ENCODE data around the gene ZNF718.
"Not testable (repeated sequence)": the region's sequence is repeated elsewhere in the genome, so short reads cannot be mapped to it uniquely, and the experiment has no call there.

The ZNF718 gene

DNA sequence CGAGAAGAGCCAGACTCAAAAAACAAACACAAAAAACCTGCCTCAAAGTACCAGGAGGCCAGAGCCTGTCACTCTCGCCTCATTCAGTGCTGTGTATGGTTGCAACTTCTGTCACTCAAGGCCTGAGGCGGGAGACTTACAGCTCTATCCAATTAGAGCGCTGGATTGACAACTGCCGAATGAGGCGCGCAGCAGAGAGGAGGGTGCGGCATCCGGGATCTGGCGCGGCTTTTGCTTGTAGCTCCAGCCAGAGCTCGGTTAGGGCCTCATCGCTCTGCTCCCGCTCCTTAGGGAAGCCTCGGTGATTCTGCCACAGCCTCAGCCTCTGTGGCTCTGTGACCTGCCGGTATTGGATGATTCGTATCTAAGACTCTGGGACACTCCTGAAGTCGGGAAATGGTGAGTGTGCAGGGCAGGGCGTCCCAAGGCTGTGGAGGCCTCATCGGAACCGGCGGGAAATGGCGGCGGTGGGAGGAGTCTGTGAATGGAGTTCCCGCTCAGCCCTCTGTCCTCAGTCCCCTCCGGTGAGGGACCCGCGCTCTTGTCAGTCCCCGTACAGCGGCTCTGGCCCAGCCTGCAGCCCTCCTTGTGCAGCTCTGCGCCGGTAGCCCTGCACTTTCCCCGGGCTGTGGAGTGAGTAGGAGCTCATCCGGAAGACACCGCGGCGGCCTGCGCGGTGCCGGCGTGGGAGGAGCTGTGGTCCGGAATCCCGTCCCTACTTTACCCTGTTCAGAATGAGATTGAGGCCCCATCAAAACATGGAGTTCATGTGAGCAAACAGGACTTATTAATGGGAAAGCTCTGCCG, at the start of gene ZNF718:
TSS of gene ZNF718 (plus strand) at position 227 of the 807 bp plus-strand sequence. CDS start at position 397, 170 bp downstream.
- DNase-seq (ENCODE audit: low read depth in 2 of 2), result peak; percentile 81 to 83

GRCh38 chr4:85951-86350, 38.4 kb upstream of the ZNF718 start:
- DNase-seq (ENCODE audit: low read depth in 2 of 2), result no peak

GRCh38 chr4:86559-87324, 37.6 kb upstream of the ZNF718 start:
- not testable (repeated sequence) for DNase-seq (ENCODE audit: low read depth in 2 of 2)

DNA sequence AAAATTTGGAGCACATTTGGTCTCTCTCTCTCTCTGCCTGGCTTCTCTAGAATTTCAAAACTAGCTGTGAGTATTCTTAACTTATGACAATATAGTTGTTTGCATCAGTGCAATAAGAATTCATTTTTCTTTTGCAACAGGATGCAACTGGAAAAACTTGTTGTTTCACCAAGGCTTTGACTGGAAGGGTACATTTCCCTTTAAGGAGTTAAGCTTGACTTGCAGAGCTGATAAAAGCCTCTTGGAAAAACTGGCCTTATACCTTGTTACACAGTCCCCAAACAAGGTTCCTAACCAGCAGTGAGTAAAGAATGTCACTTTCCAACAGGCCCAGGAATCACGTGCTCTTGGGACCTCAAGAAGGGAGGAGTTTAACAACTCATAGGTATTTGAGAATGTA, 25.9 kb upstream of the ZNF718 start:
- DNase-seq (ENCODE audit: low read depth in 2 of 2), result no peak

GRCh38 chr4:99863-100262, 24.4 kb upstream of the ZNF718 start:
- no peak for DNase-seq (ENCODE audit: low read depth in 2 of 2)

DNA sequence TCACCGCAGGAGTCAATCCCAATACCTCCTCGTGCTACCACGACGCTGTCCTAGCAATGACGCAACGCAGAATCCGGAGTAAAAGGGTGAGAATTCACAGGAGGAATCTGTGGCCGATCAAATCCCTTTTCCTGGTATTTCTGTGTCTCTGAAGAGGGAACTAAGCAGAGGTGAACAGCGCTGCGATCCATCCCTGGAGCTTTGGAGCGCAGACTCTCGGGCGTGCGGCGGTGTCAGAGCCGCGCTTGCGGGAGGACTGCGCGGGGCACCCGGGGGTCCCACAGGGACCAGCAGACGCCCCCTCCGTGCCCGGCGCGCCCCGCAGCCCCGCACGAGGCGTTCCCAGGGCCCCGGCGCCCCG, 17.2 kb upstream of the ZNF718 start:
- DNase-seq (ENCODE audit: low read depth in 2 of 2), result no peak

- DNase-seq (ENCODE audit: low read depth in 2 of 2), result no peak
Measured at GRCh38 chr4:107444-108429, 16.6 kb upstream of the ZNF718 start.

DNA sequence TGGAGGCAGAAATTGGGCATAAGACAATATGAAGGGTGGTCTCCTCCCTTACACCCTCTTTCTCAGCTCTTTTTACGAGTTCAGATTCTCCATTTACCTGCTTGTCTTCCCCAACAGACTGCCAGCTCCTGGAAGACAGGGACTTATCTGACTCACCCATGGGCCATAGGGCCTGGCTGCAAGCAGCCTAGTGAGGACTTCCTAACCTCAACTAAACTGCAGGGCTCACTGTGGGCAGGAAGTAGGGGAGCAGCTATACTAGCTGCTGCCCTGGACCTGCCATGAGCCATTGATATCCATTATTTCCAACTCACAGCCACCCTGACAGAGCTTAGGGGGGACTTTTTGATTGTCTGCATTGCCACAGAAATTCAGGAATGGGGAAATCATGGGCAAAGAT, 11.5 kb upstream of the ZNF718 start:
- DNase-seq (ENCODE audit: low read depth in 2 of 2), result no peak

GRCh38 chr4:113732-114131, 10.6 kb upstream of the ZNF718 start:
- no peak for DNase-seq (ENCODE audit: low read depth in 2 of 2)

DNA sequence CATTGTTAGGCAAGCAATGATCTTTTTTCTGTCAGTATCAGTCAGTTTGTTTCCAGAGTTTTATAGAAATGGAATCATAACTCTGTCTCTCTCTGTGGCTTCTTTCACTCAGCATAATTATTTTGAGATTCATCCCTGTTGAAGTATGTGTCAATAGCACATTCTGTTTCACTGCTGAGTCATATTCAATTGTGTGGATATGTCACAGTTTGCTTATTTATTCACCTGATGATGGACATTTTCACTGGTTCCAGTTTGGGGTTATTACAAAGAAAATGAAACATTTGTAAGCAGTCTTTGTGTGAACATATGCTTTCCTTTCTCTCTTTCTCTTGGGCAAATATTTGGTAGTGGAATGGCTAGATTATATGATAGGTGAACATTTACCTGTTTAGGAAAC, 10.2 kb upstream of the ZNF718 start:
- DNase-seq (ENCODE audit: low read depth in 2 of 2), result no peak

GRCh38 chr4:116499-116898, 7.8 kb upstream of the ZNF718 start:
- DNase-seq (ENCODE audit: low read depth in 2 of 2), result no peak

GRCh38 chr4:120616-121015, 3.7 kb upstream of the ZNF718 start:
- no peak for DNase-seq (ENCODE audit: low read depth in 2 of 2)

GRCh38 chr4:121408-122084, 2.8 kb upstream of the ZNF718 start:
- DNase-seq (ENCODE audit: low read depth in 2 of 2), result no peak

GRCh38 chr4:123922-124274, 403 bp upstream of the ZNF718 start:
- DNase-seq (ENCODE audit: low read depth in 2 of 2), result not testable (repeated sequence)

- peak in 1 of 2 donors; percentile 20 for DNase-seq (ENCODE audit: low read depth in 2 of 2)
Measured at GRCh38 chr4:125091-125771, 930 bp downstream of the ZNF718 start.

- no peak for DNase-seq (ENCODE audit: low read depth in 2 of 2)
Measured at GRCh38 chr4:125833-126232, 1.5 kb downstream of the ZNF718 start.

- no peak for DNase-seq (ENCODE audit: low read depth in 2 of 2)
Measured at GRCh38 chr4:132483-132882, 8.2 kb downstream of the ZNF718 start.

GRCh38 chr4:138935-139334, 14.6 kb downstream of the ZNF718 start:
- no peak for DNase-seq (ENCODE audit: low read depth in 2 of 2)

DNA sequence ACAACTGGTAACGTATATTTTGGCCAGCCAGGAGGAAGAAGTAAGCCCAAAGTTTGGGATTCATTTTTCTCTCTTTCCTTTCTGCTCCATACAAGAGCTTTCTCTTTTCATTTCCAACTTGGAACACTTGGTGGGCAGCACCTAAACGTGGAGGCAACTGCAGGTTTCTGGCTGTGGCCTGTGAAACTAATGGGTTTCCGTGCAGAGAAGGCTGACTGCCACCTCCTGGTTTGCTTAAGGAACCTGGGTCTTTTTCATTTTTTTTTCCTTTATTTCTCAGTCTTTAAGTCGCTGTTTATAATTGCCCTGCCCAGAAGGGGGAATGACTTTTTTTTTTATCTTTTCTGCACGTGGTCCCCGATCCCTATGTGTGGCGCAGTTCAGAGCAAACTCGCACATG, 15.4 kb downstream of the ZNF718 start:
- DNase-seq (ENCODE audit: low read depth in 2 of 2), result no peak

DNA sequence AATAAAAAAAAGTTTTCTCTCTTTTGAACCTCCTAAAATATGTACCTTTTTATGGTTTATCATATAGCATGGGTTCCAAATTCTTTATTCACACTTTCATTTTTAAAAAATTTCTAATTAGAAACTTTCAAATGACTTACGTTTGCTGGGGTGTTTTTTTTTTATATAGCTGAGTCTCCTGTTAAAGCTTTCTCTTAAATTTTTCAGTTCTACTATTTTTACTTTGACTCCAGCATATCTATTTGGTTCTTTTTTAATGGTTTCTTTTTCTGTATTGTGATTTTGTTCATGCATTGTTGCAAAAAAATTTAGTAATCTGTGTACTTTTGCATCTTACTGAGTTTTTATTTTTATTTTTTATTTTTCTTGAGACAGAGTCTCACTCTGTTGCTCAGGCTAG, 22.3 kb downstream of the ZNF718 start:
- no peak for DNase-seq (ENCODE audit: low read depth in 2 of 2)

DNA sequence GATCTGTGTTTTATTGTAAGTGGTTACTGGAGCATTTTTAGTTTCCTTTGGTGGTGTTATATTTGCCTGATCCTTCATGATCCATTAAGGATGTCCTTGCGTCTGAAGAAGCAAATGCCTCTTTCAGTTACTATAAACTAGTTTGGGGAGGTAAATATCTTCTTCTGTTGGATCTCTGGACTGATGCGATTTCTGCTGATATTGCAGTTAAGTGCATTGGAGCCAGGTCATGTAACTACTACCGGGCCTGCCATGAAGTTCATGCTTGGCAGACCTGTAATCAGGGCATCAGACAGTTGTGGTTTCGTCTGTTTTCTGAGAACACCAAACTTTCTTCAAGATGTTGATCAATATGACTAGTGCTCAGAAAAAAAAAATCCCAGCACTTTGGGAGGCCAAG, 22.9 kb downstream of the ZNF718 start:
- DNase-seq (ENCODE audit: low read depth in 2 of 2), result no peak

Data from stimulated activated CD4-positive, alpha-beta T cell treated with anti-CD3 and anti-CD28 coated beads, Interleukin-4, amount 100 ng/mL, for 48 hours (primary cell).